GM19455 (cell line): ENCODE results near the gene PTPN23.
"Not testable (repeated sequence)": the region's sequence is repeated elsewhere in the genome, so short reads cannot be mapped to it uniquely, and the experiment has no call there.

Source experiments
- ATAC-seq: cut with Tn5 transposase; IDR thresholded peaks from one replicate; pipeline ENCODE4 v1.9.1; 2021; ENCODE audit not compliant: unreplicated experiment

The PTPN23 gene, protein sequence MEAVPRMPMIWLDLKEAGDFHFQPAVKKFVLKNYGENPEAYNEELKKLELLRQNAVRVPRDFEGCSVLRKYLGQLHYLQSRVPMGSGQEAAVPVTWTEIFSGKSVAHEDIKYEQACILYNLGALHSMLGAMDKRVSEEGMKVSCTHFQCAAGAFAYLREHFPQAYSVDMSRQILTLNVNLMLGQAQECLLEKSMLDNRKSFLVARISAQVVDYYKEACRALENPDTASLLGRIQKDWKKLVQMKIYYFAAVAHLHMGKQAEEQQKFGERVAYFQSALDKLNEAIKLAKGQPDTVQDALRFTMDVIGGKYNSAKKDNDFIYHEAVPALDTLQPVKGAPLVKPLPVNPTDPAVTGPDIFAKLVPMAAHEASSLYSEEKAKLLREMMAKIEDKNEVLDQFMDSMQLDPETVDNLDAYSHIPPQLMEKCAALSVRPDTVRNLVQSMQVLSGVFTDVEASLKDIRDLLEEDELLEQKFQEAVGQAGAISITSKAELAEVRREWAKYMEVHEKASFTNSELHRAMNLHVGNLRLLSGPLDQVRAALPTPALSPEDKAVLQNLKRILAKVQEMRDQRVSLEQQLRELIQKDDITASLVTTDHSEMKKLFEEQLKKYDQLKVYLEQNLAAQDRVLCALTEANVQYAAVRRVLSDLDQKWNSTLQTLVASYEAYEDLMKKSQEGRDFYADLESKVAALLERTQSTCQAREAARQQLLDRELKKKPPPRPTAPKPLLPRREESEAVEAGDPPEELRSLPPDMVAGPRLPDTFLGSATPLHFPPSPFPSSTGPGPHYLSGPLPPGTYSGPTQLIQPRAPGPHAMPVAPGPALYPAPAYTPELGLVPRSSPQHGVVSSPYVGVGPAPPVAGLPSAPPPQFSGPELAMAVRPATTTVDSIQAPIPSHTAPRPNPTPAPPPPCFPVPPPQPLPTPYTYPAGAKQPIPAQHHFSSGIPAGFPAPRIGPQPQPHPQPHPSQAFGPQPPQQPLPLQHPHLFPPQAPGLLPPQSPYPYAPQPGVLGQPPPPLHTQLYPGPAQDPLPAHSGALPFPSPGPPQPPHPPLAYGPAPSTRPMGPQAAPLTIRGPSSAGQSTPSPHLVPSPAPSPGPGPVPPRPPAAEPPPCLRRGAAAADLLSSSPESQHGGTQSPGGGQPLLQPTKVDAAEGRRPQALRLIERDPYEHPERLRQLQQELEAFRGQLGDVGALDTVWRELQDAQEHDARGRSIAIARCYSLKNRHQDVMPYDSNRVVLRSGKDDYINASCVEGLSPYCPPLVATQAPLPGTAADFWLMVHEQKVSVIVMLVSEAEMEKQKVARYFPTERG (N-terminal part only)

GRCh38 chr3:47380601-47381316 is at the start of gene PTPN23:
Gene PTPN23 (plus strand): TSS chr3:47381021. CDS start chr3:47381097, 76 bp downstream.
- ATAC-seq, result peak; percentile 63

DNA sequence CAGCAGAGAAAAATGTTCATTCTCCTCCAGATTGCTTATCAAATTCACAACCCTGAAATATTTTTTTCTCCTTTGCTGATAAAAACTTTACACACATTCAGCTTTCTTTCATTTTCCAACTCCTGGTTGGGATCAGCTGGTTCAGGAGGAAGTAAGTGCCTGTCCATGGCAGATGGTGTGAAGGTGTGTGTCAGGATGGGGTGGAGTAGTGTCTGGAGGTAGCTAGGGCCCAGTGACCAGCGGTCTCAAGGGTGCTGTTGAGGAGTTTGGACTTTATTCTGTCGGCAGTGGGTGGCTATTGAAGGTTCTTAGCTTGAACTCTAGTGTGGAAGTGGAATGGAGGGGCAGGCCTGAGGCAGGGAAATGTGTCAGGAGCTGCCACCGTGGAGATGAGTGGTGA is 46.9 kb upstream of the PTPN23 start:
- ATAC-seq, result no peak

GRCh38 chr3:47337656-47338055 is 43.2 kb upstream of the PTPN23 start:
- ATAC-seq, result no peak

- no peak for ATAC-seq
These were observed 40.9 kb upstream of the PTPN23 start for GRCh38 chr3:47339951-47340350.

DNA sequence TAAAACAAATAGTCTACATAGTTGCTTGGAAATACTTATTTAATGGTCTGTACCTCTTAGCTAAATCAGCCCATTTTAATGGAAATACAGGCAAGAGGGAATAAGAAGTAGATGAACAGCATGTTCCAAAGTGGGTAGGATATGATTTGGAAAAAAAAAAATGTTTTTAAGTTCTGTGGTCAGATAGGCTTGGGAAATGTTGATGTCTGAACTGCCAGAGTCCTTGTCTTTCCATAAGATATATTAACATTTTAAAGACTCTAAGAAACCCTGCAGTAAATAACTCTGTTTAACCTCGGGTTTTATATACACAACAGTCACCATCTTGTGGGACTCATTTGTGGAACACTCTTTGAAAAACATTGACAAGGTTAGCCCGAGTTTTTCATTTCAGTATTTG is 40.0 kb upstream of the PTPN23 start:
- no peak for ATAC-seq

GRCh38 chr3:47342151-47342550 is 38.7 kb upstream of the PTPN23 start:
- no peak for ATAC-seq

GRCh38 chr3:47342812-47343211 is 38.0 kb upstream of the PTPN23 start:
- no peak for ATAC-seq

DNA sequence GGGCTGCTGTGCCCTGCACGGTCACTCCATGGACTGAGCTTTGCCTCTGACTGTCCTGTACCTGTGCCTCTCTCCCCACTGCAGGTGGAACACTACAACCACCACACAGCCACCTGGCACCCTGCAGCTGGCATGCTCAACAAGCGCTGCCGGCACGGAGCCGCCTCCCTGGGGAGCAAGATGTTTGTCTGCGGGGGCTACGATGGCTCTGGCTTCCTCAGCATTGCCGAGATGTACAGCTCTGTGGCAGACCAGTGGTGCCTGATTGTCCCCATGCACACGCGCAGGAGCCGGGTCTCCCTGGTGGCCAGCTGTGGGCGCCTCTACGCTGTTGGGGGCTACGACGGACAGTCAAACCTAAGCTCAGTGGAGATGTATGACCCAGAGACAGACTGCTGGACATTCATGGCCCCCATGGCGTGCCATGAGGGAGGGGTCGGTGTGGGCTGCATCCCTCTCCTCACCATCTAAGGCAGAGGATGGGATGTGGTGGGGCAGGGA is 37.3 kb upstream of the PTPN23 start:
- ATAC-seq, result no peak

DNA sequence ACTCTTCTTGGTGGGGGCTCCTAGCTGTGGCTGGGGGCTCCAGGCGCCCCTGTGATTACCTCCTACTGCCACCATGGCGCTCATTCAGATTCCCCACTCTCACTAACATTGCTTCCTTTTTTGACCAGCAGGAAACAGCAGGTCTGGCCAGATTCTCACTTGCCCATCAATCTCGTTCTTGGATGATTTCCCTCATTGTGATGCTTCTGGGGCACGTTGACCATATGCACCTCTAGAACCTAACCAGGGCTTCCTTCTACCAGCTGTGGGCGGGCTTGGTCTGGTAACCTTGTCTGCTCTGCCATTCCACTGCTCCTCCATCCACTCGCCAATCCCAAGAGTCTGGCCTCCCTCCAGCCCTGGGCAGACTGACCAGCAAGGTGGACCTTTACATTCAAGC is 35.9 kb upstream of the PTPN23 start:
- no peak for ATAC-seq

DNA sequence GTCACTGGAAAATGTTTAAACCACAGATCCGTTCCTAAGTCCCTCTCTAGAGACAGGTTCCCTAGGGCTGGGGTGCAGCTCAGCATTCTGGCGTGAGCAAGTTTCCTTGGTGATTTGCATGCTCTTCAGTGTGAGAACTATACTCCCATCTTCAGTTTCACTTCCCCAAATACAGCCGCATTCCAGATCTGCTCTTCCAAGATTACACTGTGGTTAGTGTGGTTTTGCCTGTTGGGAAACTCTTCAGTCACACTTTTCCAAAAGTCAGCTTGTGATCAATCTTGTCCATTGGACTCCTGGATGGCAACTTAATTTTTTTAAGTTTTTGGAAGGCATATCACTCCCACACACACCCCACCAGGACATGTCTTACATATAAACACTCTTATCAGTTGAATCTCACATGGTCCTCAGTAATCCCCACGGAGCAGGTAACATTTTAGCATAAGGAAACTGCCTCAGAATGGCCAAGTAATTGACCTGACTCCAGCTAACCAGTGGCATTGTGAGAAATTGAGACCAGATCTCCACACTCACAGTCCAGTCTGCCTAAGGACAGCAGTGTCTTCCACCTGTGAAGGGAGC is 33.5 kb upstream of the PTPN23 start:
- no peak for ATAC-seq

DNA sequence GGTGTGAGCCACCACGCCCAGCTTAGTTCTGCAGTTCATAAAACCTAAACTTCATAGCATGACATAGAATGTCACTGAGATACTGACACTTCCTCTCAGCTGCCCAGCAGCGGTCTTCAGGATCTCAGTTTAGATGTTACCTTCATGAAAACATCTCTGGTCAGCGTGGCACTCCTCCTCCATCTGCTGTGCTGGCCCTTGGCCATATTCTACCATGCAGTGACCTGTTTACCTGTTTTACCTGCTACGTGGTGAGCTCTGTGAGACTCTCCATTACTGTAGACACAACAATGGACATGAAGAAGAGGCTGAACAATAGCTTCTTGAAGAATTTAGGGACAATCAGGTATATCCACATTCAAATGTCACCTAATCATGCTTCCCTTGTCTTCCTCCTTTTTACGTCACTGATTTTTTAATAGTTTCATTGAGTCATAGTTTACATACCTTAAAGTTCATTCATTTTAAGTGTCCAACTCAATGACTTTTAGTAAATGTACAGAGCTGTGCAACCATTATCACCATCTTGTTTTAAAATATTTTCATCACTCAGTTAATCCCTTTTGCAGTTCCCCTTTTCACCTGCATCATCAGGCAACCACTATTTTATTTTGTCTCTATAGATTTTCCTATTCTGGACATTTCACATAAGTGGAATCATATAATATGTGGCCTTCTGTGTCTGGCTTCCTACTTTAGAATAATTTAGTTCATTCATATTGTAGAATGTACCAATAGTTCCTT is 32.2 kb upstream of the PTPN23 start:
- no peak for ATAC-seq

DNA sequence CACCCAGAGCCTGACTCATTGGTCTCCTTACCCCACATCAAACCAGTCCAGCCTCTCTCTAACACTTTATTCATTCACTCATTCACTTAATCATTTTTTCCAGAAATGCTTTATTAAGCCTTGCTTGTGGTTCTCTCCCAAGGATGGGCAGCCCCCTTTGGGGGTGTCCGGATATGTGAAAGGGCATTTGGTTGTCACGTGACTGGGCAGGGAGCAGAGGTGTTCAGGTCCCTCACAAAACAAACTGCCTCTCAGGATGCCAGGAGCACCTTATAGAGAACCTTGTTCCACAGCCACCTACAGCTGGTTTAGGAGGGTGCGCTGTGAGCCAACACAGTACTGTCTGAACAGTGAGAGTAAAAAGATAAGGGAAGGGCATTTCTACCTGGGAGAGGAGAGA is 25.8 kb upstream of the PTPN23 start:
- no peak for ATAC-seq

GRCh38 chr3:47356201-47356600 is 24.6 kb upstream of the PTPN23 start:
- ATAC-seq, result no peak

DNA sequence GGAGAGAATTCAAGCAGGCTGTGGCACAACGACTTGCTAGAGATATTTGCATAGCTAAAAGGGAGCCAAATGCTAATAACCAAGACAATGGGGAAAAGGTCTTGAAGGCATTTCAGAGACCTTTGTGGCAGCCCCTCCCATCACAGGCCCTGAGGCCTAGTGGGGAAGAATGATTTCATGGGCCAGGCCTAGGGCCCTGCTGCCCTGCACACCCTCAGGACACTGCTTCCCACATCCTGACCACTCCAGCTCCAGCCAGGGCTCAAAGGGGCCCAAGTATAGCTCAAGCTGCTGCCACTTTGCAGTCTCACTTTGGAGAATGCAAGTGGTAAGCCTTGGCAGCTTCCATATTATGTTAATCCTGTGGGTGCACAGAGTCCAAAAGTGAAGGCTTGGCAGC is 21.5 kb upstream of the PTPN23 start:
- no peak for ATAC-seq

DNA sequence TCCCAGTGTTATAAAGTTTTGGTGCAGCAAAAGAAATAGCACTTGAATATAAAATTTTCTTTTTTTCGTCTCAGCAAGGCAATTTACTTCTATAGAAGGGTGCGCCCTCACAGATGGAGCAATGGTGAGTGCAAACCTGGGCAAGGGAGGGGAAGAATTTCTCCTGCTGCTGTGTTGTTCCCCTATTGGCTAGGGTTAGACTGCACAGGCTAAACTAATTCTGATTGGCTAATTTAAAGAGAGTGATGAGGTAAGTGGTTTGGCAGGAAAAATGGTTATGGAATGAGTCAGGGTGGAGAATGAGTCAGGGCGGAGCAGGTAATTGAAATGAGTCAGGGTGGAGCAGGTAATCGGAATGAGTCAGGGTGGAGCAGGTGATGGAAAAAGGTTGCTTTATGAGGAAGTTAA is 20.7 kb upstream of the PTPN23 start:
- ATAC-seq, result not testable (repeated sequence)

GRCh38 chr3:47362701-47363100 is 18.1 kb upstream of the PTPN23 start:
- ATAC-seq, result no peak

DNA sequence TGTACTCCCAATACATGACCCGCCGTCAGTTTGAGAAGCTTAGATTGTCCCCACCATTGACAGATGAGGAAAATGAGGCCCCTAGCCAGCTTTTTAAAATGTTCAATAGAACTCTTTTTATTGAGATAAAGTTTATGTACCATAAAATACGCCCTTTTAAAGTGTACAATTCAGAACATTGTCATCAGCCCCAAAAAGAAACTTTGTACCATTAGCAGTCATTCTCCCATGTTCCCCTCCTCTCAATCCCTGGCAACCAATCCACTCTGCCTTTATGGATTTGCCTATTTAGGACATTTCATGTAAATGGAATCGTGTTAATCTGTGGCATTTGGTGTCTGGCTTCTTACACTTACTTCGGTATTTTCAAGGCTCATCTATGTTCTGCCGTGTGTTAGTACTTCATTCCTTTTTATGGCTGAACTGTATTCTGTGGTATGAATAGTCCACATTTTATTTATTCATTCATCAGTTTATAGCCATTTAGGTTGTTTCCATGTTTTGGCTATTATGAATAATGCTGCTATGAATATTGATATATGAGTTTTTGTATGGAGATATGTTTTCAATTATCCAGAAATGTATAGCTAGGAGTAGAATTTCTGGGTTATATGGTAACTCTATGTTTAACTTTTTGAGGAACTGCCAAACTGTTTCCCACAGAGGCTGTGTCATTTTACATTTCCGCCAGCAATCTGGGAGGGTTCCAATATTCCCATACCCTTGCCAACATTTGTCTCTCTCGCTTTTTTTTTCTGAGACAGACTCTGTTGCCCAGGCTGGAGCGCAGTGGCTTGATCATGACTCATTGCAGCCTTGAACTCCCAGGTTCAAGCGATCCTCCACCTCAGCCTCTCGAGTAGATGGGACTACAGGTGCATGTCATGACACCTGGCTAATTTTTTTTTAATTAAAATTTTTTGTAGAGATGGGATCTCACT is 15.3 kb upstream of the PTPN23 start:
- ATAC-seq, result no peak

- ATAC-seq, result no peak
These were observed 14.0 kb upstream of the PTPN23 start for GRCh38 chr3:47366833-47367232.
